Limb (tissue), 2 donors: ENCODE measurements around the gene DPP10.
"Not testable (repeated sequence)": the region's sequence is repeated elsewhere in the genome, so short reads cannot be mapped to it uniquely, and the experiment has no call there.

Source experiments
- DNase-seq, 2 donors: peaks; one replicate each; pipeline ENCODE4 v3.0.0-alpha.2; 2016; ENCODE audit errors: extremely low spot score in 2 of 2

The DPP10 gene

GRCh38 chr2:114949228-114949804 lies 506.9 kb downstream of the DPP10 start:
- DNase-seq = no peak

GRCh38 chr2:114960389-114960788 lies 517.9 kb downstream of the DPP10 start:
- no peak for DNase-seq

DNA sequence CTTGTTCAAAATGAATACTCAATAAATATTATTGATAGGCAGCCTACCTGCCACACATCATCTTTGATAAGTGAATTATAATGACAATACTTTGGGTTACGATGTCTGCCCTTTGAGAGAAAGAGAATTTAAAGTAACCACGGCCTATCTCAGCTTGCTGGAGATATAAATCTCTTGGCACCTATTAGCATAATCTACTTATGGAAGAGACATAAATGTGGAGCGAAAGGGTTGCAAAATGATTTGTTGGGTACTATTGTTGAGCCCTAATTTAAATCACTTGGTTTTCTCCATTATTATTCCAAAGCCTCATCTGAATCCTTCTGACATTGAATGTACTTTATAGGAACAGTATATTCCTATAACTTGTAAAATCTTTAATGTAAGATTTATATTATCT lies 520.1 kb downstream of the DPP10 start:
- no peak for DNase-seq

GRCh38 chr2:114968748-114969400 lies 526.4 kb downstream of the DPP10 start:
- DNase-seq = no peak

DNA sequence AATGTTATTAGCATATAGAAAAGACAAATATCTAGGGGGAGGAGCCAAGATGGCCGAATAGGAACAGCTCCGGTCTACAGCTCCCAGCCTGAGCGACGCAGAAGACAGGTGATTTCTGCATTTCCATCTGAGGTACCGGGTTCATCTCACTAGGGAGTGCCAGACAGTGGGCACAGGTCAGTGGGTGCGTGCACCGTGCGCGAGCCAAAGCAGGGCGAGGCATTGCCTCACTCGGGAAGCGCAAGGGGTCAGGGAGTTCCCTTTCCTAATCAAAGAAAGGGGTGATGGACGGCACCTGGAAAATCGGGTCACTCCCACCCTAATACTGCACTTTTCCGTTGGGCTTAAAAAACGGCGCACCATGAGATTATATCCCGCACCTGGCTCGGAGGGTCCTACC lies 561.9 kb downstream of the DPP10 start:
- not testable (repeated sequence) for DNase-seq

GRCh38 chr2:115011721-115012120 lies 569.3 kb downstream of the DPP10 start:
- DNase-seq = no peak

DNA sequence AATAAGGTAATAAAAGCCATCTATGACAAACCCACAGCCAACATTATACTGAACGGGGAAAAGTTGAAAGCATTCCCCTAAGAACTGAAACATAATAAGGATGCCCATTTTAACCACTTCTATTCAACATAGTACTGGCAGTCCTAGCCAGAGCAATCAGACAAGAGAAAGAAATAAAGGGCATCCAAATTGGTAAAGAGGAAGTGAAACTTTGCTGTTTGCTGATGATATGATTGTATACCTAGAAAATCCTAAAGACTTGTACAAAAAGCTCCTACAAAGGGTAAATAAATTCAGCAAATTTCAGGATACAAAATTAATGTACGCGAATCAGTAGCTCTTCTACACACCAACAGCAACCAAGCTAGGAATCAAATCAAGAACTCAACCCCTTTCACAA lies 579.6 kb downstream of the DPP10 start:
- DNase-seq = not testable (repeated sequence)

- no peak for DNase-seq
Observed at GRCh38 chr2:115034801-115035200, 592.4 kb downstream of the DPP10 start.

GRCh38 chr2:115036818-115037217 lies 594.4 kb downstream of the DPP10 start:
- no peak for DNase-seq

GRCh38 chr2:115057473-115057872 lies 615.0 kb downstream of the DPP10 start:
- DNase-seq = no peak

DNA sequence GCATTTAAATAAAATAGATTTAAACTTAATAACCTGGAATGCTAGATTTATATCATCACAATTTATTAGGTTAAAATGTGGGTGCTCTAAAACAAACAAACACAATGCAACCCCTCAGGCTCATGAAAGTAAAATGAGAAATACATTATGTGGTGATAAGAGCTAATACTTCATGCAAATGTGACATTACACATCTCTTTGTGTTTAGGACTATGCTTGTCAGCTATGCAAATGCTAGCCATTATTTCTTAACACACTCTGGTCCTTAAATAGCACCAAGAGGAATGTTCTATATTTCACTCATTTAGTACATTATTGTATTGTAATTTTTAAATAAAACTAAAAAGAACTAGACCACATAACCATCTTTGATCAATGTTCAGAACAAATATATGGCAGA lies 627.6 kb downstream of the DPP10 start:
- DNase-seq = no peak

GRCh38 chr2:115071534-115071933 lies 629.1 kb downstream of the DPP10 start:
- no peak for DNase-seq

GRCh38 chr2:115075800-115076199 lies 633.4 kb downstream of the DPP10 start:
- DNase-seq = no peak

DNA sequence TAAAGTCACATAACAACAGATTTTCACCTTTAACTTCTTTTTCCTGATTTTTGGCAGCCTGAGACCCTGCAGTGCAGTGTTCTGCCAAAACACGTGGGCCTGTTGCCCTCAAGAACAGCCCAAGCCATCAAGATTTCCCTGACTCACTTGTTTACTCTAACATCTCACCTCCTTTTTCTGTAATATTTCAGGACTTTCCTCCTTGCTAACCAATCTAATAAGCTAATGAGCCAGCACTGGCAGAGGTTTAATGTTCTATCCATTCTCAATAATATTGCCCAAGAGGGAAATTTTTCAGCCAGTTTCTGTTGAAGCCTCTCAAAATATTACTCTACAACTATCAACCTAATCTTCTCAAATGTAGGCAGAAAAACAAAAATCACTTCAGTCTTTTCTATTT lies 635.2 kb downstream of the DPP10 start:
- DNase-seq = no peak

DNA sequence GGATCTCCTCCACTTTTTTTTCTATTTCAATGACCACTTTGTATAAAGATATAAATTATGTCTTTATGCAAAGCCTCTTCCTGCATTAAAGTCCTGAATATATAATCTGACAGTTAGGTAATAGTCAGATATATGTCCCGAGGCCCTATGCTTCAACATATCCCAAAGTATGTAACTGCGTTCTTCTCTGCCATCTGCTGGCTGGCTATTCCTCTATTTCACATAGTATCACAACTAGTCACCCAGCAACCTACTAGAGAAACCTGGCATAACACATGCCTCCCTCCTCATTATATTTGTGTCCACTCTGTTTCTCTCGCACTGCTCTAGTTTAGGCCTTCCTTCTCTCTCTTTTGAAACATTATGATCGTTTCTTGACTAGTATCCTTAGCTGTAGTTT lies 640.8 kb downstream of the DPP10 start:
- no peak for DNase-seq

GRCh38 chr2:115083711-115084110 lies 641.3 kb downstream of the DPP10 start:
- no peak for DNase-seq

- no peak for DNase-seq
Observed at GRCh38 chr2:115084446-115084845, 642.0 kb downstream of the DPP10 start.

DNA sequence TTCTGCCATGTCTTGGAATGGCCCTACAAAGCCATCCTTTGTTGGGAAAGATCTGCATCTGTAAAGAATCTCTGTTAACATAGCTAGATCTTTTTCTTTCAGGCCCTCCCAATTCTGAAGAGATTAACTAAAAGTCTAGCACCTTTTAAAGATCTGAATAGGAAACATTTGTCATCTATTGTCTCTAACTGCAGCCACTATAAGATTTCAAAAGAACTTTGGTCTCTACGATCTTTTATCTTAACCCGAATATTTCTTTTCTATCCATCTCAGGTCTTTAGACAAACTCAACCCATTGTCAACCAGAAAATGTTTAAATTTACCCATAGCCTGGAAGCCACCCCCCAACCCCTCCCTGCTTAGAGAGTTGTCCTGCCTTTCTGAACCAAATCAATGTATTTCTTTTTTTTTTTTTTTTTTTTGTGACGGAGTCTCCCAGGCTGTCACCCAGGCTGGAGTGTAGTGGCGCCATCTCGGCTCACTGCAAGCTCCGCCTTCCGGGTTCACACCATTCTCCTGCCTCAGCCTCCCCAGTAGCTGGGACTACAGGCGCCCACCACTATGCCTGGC lies 643.7 kb downstream of the DPP10 start:
- DNase-seq = not testable (repeated sequence)

GRCh38 chr2:115094441-115094840 lies 652.0 kb downstream of the DPP10 start:
- no peak for DNase-seq

- no peak for DNase-seq
Observed at GRCh38 chr2:115105966-115106365, 663.5 kb downstream of the DPP10 start.

DNA sequence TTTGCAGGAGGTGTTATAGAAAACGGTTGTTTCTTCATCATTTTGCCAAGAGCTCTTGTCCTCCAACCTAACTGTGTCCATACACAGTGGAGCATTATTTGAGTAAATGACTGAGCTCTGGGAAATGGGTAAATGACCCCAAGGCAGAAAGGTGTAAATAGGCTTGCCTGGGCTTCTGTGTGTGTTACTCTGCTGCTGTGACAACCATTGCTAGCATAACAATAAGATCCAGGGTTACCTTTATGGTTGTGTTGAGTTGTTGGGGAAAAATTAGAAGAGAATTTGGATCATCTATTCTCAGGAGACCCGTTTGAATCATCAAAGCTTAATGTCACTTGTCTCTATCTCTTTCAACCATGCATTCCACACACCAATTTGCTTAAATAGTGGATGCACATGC lies 672.7 kb downstream of the DPP10 start:
- no peak for DNase-seq

DNA sequence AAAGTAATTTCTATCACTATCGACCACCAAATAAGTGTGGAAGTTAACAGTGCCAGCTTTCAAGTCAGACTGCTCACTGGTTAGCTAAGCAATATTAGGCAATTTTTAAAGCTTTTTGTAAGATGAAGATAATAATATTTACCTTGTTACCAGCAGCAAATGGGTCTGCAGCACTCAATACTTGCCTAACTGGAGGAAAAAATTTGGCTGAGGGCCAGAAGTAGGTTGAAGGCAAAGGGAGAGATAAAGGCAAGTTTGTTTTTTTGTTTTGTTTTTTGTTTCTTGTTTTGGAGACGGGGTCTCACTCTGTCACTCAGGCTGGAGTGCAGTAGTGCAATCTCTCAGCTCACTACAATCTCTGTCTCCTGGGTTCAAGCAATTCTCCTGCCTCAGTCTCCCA lies 675.9 kb downstream of the DPP10 start:
- DNase-seq = no peak

GRCh38 chr2:115119086-115119485 lies 676.6 kb downstream of the DPP10 start:
- DNase-seq = no peak
